ENCODE measurements around the gene FSTL3.

FSTL3 gene

DNA sequence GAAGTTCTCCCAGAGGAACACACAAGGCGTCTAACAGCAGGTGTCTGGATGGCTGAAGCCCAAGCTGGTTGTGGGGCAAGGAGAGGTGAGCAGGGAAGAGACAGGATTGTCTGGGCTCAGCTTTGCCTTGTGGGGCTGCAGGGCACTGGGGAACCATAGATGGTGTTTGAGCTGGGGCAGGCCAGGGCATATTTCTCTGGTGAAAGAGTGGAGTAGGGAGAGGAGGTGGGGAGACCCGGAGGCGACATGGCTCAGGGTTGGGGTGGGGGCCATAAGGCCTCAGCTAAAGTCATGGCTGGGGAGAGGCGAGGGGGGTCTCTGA lies 27.1 kb downstream of the FSTL3 start:
- TF ChIP-seq SIN3A (IDR thresholded peaks at IDR 0.05; ENCODE audit: borderline replicate concordance, insufficient read depth, low read length) (no peak), TAF1 (IDR thresholded peaks at IDR 0.05; ENCODE audit: borderline replicate concordance, insufficient read depth, low read length) (no peak), POLR2AphosphoS5 (IDR thresholded peaks at IDR 0.05; ENCODE audit: low read depth, low read length) (no peak), FOXP2 (optimal IDR thresholded peaks at IDR 0.05; ENCODE audit: borderline replicate concordance, extremely low read depth, extremely low read length, insufficient read depth) (no peak)
- TF ChIP-seq, protein P1, sequence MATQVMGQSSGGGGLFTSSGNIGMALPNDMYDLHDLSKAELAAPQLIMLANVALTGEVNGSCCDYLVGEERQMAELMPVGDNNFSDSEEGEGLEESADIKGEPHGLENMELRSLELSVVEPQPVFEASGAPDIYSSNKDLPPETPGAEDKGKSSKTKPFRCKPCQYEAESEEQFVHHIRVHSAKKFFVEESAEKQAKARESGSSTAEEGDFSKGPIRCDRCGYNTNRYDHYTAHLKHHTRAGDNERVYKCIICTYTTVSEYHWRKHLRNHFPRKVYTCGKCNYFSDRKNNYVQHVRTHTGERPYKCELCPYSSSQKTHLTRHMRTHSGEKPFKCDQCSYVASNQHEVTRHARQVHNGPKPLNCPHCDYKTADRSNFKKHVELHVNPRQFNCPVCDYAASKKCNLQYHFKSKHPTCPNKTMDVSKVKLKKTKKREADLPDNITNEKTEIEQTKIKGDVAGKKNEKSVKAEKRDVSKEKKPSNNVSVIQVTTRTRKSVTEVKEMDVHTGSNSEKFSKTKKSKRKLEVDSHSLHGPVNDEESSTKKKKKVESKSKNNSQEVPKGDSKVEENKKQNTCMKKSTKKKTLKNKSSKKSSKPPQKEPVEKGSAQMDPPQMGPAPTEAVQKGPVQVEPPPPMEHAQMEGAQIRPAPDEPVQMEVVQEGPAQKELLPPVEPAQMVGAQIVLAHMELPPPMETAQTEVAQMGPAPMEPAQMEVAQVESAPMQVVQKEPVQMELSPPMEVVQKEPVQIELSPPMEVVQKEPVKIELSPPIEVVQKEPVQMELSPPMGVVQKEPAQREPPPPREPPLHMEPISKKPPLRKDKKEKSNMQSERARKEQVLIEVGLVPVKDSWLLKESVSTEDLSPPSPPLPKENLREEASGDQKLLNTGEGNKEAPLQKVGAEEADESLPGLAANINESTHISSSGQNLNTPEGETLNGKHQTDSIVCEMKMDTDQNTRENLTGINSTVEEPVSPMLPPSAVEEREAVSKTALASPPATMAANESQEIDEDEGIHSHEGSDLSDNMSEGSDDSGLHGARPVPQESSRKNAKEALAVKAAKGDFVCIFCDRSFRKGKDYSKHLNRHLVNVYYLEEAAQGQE (IDR thresholded peaks at IDR 0.05; ENCODE audit: insufficient read depth in 1 of 2, low read depth in 2 of 2, low read length in 2 of 2): no peak

DNA sequence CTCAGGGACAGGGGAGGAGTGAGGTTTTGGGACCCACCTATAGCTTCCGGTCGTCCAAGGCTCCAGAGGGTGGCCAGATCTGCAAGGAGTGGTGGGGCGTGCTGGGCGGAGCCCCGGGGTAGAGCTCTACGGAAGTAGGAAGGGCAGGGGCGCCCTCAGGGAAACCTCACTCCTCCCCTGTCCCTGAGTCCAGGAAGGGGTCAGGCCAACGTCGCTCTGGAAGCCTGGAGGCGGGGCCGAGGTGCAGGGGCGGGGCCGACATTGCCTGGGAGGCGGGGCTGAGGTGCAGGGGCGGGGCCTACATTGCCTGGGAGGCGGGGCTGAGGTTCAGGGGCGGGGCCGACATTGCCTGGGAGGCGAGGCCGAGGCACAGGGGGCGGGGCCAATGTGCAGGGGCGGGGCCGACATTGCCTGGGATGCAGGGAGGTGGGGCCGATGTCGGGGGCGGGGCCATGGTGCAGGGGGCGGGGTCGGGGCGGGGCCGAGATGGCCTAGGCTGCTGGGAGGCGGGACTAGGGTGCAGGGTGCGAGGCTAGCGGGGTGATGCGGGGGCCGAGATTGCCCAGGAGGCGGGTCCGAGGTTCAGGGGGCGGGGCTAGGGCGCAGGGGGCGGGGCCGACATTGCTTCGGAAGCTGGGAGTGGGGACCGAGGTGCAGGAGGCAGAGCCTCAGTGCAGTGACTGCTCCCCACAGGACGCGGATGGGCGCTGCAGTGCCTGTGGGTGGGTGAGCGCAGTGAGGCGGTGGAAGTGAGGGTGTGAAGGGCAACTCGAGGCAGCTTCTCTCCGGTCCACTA lies 27.7 kb downstream of the FSTL3 start:
- TF ChIP-seq SIN3A (IDR thresholded peaks at IDR 0.05; ENCODE audit: borderline replicate concordance, insufficient read depth, low read length) (no peak), FOXP2 (optimal IDR thresholded peaks at IDR 0.05; ENCODE audit: borderline replicate concordance, extremely low read depth, extremely low read length, insufficient read depth) (no peak), POLR2AphosphoS5 (IDR thresholded peaks at IDR 0.05; ENCODE audit: low read depth, low read length) (no peak), TAF1 (IDR thresholded peaks at IDR 0.05; ENCODE audit: borderline replicate concordance, insufficient read depth, low read length) (no peak)
- TF ChIP-seq, protein P1 (IDR thresholded peaks at IDR 0.05; ENCODE audit: insufficient read depth in 1 of 2, low read depth in 2 of 2, low read length in 2 of 2): no peak

DNA sequence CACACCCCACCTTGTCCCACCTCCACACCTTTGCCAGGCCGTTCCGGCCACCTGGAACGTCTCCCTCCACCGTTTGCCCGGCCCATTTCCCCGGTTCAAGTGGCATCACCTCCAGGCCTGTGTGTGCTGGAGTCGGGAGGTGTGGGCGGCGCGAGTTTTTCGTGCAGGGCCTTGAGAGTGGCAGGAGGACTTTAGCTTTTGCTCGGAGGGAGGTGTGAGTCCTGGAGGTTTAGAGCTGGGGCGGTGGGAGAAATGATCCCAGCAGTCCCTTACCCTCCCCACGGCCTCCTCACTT lies 28.2 kb downstream of the FSTL3 start:
- TF ChIP-seq SIN3A (IDR thresholded peaks at IDR 0.05; ENCODE audit: borderline replicate concordance, insufficient read depth, low read length) (no peak), FOXP2 (optimal IDR thresholded peaks at IDR 0.05; ENCODE audit: borderline replicate concordance, extremely low read depth, extremely low read length, insufficient read depth) (no peak), TAF1 (IDR thresholded peaks at IDR 0.05; ENCODE audit: borderline replicate concordance, insufficient read depth, low read length) (no peak), POLR2AphosphoS5 (IDR thresholded peaks at IDR 0.05; ENCODE audit: low read depth, low read length) (no peak)
- TF ChIP-seq, protein P1 (IDR thresholded peaks at IDR 0.05; ENCODE audit: insufficient read depth in 1 of 2, low read depth in 2 of 2, low read length in 2 of 2): no peak

DNA sequence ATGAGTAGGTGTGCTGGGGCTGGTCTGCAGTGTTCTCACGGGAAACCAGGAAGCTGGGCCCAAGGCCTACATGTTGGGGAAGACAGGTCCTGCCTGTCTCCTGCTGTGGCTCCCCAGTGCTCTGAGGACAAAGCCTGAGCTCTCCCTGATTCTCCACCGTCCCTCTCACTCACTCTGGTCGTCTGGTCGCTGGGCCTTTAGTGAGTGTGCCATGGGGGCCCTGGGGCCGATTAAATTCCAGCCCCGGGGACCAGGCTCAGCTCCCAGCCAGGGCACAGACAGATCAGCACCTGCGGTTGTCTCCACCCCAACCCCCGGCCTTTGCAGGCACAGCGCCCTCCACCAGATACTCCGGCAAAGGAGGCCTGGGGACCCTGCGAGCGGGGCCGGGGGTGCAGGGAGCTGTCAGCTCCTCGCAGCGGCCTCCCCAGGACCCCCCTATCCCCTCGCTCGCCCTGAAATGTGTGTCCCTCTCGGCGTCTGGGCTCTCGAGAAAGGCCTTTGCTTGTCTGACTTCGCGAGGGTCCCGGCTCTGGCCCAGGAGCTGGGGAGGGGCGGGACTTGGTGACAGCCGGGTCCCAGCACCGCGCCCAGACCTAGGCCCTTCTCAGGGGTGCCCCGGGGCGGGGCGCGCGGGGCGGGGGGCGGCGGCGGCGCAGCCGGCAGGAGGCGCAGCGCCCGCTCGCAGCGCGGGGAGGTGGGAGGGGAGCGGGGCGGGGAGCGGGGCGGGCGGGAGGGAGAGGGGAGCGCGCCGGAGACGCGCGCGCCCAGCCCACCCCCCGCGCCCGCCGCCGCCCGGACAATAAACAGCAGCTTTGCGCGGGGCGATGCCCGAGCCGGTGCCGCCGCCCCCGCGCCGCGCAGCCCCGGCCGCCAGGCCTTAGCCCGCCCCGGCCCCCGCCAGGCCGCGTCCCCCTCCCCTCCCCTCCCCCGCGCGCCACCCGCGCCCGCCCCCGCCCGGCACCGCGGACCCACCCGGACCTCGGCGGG lies 32.3 kb downstream of the FSTL3 start, which contains the start of gene PALM:
PALM (plus strand) TSS at position 782 of the 990 bp plus-strand sequence. CDS start 212 bp downstream, outside the sequence.
- no peak for TF ChIP-seq TAF1 (IDR thresholded peaks at IDR 0.05; ENCODE audit: borderline replicate concordance, insufficient read depth, low read length)
- TF ChIP-seq, protein P1 (IDR thresholded peaks at IDR 0.05; ENCODE audit: insufficient read depth in 1 of 2, low read depth in 2 of 2, low read length in 2 of 2): no peak
- no peak for TF ChIP-seq SIN3A (IDR thresholded peaks at IDR 0.05; ENCODE audit: borderline replicate concordance, insufficient read depth, low read length)

All from PFSK-1 (cell line).